ENCODE measurements around the gene TTF1. TPM values are rescaled to one million over a fixed set of nuclear protein-coding genes. Genes with fewer than 3 reads are reported as not detected.

The TTF1 gene
- total and polyA plus RNA-seq, 10 of the 15 experiments (the other 5 are each of a cell fraction or from before 2014, with no cell fraction given): 11.3 to 25.5 (median 16.0) TPM

DNA sequence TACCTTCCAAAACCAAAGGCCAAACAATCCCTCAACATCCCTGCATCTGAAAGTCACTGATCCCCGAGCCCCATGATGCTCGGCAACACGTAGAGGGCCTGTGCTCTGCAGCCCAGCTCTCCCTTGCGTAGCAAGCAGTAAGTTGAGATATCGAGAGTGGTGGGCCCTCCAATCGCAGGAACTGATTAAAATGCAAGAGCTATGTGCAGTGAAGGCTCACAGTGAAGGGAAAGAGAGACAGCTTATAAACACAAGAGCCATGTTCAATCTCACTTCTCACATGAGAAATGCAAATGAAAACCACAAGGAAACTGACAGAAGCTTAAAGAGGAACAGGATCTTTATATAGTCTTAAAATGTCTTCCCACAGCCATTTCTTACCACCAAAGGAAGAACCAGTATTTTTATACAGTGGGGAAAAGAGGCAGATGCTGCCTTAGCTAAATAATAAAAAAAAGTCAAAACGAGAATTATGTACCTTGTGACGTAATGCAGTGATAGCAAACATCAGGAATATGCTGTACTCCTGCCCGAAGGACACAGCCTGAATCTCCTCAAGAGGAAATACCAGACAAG is 24.6 kb downstream of the TTF1 start (continued):
- TF ChIP-seq NR2F1 (conservative IDR thresholded peaks at IDR 0.05) (no peak), KDM1A (IDR thresholded peaks at IDR 0.05; ENCODE audit: borderline replicate concordance) (no peak), ZSCAN29 (IDR thresholded peaks at IDR 0.05) (no peak), ETV6 (conservative IDR thresholded peaks at IDR 0.05 in 1 of 2, IDR thresholded peaks at IDR 0.05 in 1 of 2; ENCODE audit: borderline replicate concordance in 1 of 2, low read depth in 1 of 2) (no peak), EZH2 (IDR thresholded peaks at IDR 0.05; ENCODE audit: borderline replicate concordance, control insufficient read depth, low read depth, low read length) (no peak), SUPT20H (IDR thresholded peaks at IDR 0.05; ENCODE audit: borderline replicate concordance, control insufficient read depth, low read depth, low read length) (no peak), ZNF274 (IDR thresholded peaks at IDR 0.05; ENCODE audit: insufficient read depth, insufficient read length) (no peak), NFIC (IDR thresholded peaks at IDR 0.05; ENCODE audit: low read depth, low read length) (peak; percentile 91), FOXM1 (IDR thresholded peaks at IDR 0.05; ENCODE audit: low read depth, low read length) (peak; percentile 75; the same call in 1 of the 2 replicates), MEF2B (IDR thresholded peaks at IDR 0.05; ENCODE audit: partially characterized antibody, poor library complexity, severe bottlenecking) (peak; percentile 72), TCF3 (IDR thresholded peaks at IDR 0.05; ENCODE audit: borderline replicate concordance, insufficient read depth, low read depth, low read length) (no peak), SUZ12 (IDR thresholded peaks at IDR 0.05; ENCODE audit: unreplicated experiment) (no peak), TCF12 (IDR thresholded peaks at IDR 0.05; ENCODE audit: low read depth, low read length) (no peak), SMAD1 (IDR thresholded peaks at IDR 0.05; ENCODE audit: low read depth, partially characterized antibody) (no peak), RCOR1 (conservative IDR thresholded peaks at IDR 0.05; ENCODE audit: low read depth, low read length) (0 out of 2 replicates have a peak, but pooled peaks have one; percentile 75)
- TF ChIP-seq, protein P1, sequence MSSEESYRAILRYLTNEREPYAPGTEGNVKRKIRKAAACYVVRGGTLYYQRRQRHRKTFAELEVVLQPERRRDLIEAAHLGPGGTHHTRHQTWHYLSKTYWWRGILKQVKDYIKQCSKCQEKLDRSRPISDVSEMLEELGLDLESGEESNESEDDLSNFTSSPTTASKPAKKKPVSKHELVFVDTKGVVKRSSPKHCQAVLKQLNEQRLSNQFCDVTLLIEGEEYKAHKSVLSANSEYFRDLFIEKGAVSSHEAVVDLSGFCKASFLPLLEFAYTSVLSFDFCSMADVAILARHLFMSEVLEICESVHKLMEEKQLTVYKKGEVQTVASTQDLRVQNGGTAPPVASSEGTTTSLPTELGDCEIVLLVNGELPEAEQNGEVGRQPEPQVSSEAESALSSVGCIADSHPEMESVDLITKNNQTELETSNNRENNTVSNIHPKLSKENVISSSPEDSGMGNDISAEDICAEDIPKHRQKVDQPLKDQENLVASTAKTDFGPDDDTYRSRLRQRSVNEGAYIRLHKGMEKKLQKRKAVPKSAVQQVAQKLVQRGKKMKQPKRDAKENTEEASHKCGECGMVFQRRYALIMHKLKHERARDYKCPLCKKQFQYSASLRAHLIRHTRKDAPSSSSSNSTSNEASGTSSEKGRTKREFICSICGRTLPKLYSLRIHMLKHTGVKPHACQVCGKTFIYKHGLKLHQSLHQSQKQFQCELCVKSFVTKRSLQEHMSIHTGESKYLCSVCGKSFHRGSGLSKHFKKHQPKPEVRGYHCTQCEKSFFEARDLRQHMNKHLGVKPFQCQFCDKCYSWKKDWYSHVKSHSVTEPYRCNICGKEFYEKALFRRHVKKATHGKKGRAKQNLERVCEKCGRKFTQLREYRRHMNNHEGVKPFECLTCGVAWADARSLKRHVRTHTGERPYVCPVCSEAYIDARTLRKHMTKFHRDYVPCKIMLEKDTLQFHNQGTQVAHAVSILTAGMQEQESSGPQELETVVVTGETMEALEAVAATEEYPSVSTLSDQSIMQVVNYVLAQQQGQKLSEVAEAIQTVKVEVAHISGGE (CRISPR knock-in tag; IDR thresholded peaks at IDR 0.05): no peak
- TF ChIP-seq, protein P2, sequence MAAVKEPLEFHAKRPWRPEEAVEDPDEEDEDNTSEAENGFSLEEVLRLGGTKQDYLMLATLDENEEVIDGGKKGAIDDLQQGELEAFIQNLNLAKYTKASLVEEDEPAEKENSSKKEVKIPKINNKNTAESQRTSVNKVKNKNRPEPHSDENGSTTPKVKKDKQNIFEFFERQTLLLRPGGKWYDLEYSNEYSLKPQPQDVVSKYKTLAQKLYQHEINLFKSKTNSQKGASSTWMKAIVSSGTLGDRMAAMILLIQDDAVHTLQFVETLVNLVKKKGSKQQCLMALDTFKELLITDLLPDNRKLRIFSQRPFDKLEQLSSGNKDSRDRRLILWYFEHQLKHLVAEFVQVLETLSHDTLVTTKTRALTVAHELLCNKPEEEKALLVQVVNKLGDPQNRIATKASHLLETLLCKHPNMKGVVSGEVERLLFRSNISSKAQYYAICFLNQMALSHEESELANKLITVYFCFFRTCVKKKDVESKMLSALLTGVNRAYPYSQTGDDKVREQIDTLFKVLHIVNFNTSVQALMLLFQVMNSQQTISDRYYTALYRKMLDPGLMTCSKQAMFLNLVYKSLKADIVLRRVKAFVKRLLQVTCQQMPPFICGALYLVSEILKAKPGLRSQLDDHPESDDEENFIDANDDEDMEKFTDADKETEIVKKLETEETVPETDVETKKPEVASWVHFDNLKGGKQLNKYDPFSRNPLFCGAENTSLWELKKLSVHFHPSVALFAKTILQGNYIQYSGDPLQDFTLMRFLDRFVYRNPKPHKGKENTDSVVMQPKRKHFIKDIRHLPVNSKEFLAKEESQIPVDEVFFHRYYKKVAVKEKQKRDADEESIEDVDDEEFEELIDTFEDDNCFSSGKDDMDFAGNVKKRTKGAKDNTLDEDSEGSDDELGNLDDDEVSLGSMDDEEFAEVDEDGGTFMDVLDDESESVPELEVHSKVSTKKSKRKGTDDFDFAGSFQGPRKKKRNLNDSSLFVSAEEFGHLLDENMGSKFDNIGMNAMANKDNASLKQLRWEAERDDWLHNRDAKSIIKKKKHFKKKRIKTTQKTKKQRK (IDR thresholded peaks at IDR 0.05; ENCODE audit: low read depth, low read length): no peak
- TF ChIP-seq, protein P3, sequence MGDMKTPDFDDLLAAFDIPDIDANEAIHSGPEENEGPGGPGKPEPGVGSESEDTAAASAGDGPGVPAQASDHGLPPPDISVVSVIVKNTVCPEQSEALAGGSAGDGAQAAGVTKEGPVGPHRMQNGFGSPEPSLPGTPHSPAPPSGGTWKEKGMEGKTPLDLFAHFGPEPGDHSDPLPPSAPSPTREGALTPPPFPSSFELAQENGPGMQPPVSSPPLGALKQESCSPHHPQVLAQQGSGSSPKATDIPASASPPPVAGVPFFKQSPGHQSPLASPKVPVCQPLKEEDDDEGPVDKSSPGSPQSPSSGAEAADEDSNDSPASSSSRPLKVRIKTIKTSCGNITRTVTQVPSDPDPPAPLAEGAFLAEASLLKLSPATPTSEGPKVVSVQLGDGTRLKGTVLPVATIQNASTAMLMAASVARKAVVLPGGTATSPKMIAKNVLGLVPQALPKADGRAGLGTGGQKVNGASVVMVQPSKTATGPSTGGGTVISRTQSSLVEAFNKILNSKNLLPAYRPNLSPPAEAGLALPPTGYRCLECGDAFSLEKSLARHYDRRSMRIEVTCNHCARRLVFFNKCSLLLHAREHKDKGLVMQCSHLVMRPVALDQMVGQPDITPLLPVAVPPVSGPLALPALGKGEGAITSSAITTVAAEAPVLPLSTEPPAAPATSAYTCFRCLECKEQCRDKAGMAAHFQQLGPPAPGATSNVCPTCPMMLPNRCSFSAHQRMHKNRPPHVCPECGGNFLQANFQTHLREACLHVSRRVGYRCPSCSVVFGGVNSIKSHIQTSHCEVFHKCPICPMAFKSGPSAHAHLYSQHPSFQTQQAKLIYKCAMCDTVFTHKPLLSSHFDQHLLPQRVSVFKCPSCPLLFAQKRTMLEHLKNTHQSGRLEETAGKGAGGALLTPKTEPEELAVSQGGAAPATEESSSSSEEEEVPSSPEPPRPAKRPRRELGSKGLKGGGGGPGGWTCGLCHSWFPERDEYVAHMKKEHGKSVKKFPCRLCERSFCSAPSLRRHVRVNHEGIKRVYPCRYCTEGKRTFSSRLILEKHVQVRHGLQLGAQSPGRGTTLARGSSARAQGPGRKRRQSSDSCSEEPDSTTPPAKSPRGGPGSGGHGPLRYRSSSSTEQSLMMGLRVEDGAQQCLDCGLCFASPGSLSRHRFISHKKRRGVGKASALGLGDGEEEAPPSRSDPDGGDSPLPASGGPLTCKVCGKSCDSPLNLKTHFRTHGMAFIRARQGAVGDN (IDR thresholded peaks at IDR 0.05): no peak

Measured in GM12878 (cell line).